Hematopoietic multipotent progenitor cell treated with erythropoietin and hydrocortisone succinate and interleukin-3 and kit ligand, for 15 days (in vitro differentiated cells): ENCODE results near the gene BRICD5.

Experiments
- DNase-seq: peaks from one replicate; pipeline ENCODE4 v3.0.0-alpha.2; 2015; ENCODE audit warnings: low spot score

BRICD5 gene

GRCh38 chr16:2180962-2181923 lies 29.4 kb downstream of the BRICD5 start:
- no peak for DNase-seq

- no peak for DNase-seq
Measured at GRCh38 chr16:2180461-2180860, 30.2 kb downstream of the BRICD5 start.

- DNase-seq = no peak
Measured at GRCh38 chr16:2179576-2179975, 31.1 kb downstream of the BRICD5 start.

GRCh38 chr16:2179107-2179501 lies 31.6 kb downstream of the BRICD5 start:
- DNase-seq = no peak

- peak; percentile 30 for DNase-seq
Measured at GRCh38 chr16:2178321-2179106, 32.1 kb downstream of the BRICD5 start.

- DNase-seq = no peak
Measured at GRCh38 chr16:2177561-2177960, 33.1 kb downstream of the BRICD5 start.

GRCh38 chr16:2177101-2177500 lies 33.6 kb downstream of the BRICD5 start:
- DNase-seq = no peak

- DNase-seq = no peak
Measured at GRCh38 chr16:2176047-2176446, 34.6 kb downstream of the BRICD5 start.

GRCh38 chr16:2175454-2175853 lies 35.2 kb downstream of the BRICD5 start:
- DNase-seq = no peak

GRCh38 chr16:2174396-2175131 lies 36.1 kb downstream of the BRICD5 start:
- DNase-seq = no peak

GRCh38 chr16:2173916-2174315 lies 36.7 kb downstream of the BRICD5 start:
- DNase-seq = no peak

GRCh38 chr16:2173366-2173765 lies 37.3 kb downstream of the BRICD5 start:
- no peak for DNase-seq

- no peak for DNase-seq
Measured at GRCh38 chr16:2172688-2173335, 37.9 kb downstream of the BRICD5 start.

GRCh38 chr16:2171601-2172178 lies 39.0 kb downstream of the BRICD5 start:
- no peak for DNase-seq

GRCh38 chr16:2170587-2171435 lies 39.9 kb downstream of the BRICD5 start:
- DNase-seq = no peak

GRCh38 chr16:2170080-2170479 lies 40.6 kb downstream of the BRICD5 start:
- DNase-seq = no peak

GRCh38 chr16:2167068-2167638 lies 43.5 kb downstream of the BRICD5 start:
- DNase-seq = no peak

- DNase-seq = no peak
Measured at GRCh38 chr16:2166263-2167067, 44.2 kb downstream of the BRICD5 start.

GRCh38 chr16:2165861-2166260 lies 44.8 kb downstream of the BRICD5 start:
- no peak for DNase-seq
